ENCODE measurements around the gene H3-3A. TPM values are rescaled to one million over a fixed set of nuclear protein-coding genes. Genes with fewer than 3 reads are reported as not detected.

Gene H3-3A
- polyA plus RNA-seq, 1 donor from 2014 or later = 2,124 TPM

GRCh38 chr1:226019572-226019971 is 42.9 kb upstream of the H3-3A start:
- Histone ChIP-seq H3K27ac (ENCODE audit: low read length) (no peak overlapping the region), H3K27me3 (ENCODE audit: insufficient read depth, low read depth, low read length) (no peaks in the 10 kb centered on the region), H3K79me2 (replicated peaks; ENCODE audit: insufficient read depth, low read length) (no peaks in the 10 kb centered on the region), H3F3A (ENCODE audit: insufficient read depth, low read length, poor library complexity, severe bottlenecking) (no peaks in the 10 kb centered on the region), H3K9me3 (ENCODE audit: low read length) (no peaks in the 10 kb centered on the region), H2AFZ (ENCODE audit: low read depth, low read length) (no peak overlapping the region), H3K9ac (ENCODE audit: low read length) (no peak overlapping the region), H3K9me2 (ENCODE audit: insufficient read depth, low read length) (no peaks in the 10 kb centered on the region), H3K36me3 (ENCODE audit: insufficient read depth, low read length) (no peaks in the 10 kb centered on the region), H3K4me3 (ENCODE audit: low read length) (no peak overlapping the region), H3K4me2 (ENCODE audit: low read length) (no peak overlapping the region), H4K20me1 (ENCODE audit: insufficient read depth) (no peaks in the 10 kb centered on the region)
- TF ChIP-seq REST (IDR thresholded peaks at IDR 0.05; ENCODE audit: borderline replicate concordance) (no peak), EZH2 (IDR thresholded peaks at IDR 0.05; ENCODE audit: borderline replicate concordance, insufficient read depth, low read length, poor library complexity, severe bottlenecking) (no peak), EP300 (conservative IDR thresholded peaks at IDR 0.05; ENCODE audit: poor library complexity, severe bottlenecking) (no peak), TAF1 (IDR thresholded peaks at IDR 0.05; ENCODE audit: low read depth) (no peak), CTCF (IDR thresholded peaks at IDR 0.05; ENCODE audit: poor library complexity, severe bottlenecking) (no peak), POLR2AphosphoS5 (IDR thresholded peaks at IDR 0.05) (no peak), RAD21 (conservative IDR thresholded peaks at IDR 0.05) (no peak), MXI1 (conservative IDR thresholded peaks at IDR 0.05; ENCODE audit: poor library complexity, severe bottlenecking) (no peak), SMC3 (conservative IDR thresholded peaks at IDR 0.05; ENCODE audit: poor library complexity) (no peak)

GRCh38 chr1:226021401-226021800 is 41.1 kb upstream of the H3-3A start:
- Histone ChIP-seq H4K20me1 (ENCODE audit: insufficient read depth) (no peaks in the 10 kb centered on the region), H3K9me2 (ENCODE audit: insufficient read depth, low read length) (no peaks in the 10 kb centered on the region), H3K27me3 (ENCODE audit: insufficient read depth, low read depth, low read length) (no peaks in the 10 kb centered on the region), H3K36me3 (ENCODE audit: insufficient read depth, low read length) (no peaks in the 10 kb centered on the region), H3K4me2 (ENCODE audit: low read length) (no peak overlapping the region), H3K79me2 (replicated peaks; ENCODE audit: insufficient read depth, low read length) (no peaks in the 10 kb centered on the region), H3K9ac (ENCODE audit: low read length) (no peak overlapping the region), H2AFZ (ENCODE audit: low read depth, low read length) (no peak overlapping the region), H3K4me3 (ENCODE audit: low read length) (no peak overlapping the region), H3F3A (ENCODE audit: insufficient read depth, low read length, poor library complexity, severe bottlenecking) (no peaks in the 10 kb centered on the region), H3K9me3 (ENCODE audit: low read length) (no peaks in the 10 kb centered on the region), H3K27ac (ENCODE audit: low read length) (no peak overlapping the region)
- TF ChIP-seq REST (IDR thresholded peaks at IDR 0.05; ENCODE audit: borderline replicate concordance) = no peak
- TF ChIP-seq EZH2 (IDR thresholded peaks at IDR 0.05; ENCODE audit: borderline replicate concordance, insufficient read depth, low read length, poor library complexity, severe bottlenecking) = no peak
- no peak for TF ChIP-seq CTCF (IDR thresholded peaks at IDR 0.05; ENCODE audit: poor library complexity, severe bottlenecking)
- TF ChIP-seq TAF1 (IDR thresholded peaks at IDR 0.05; ENCODE audit: low read depth) = no peak
- no peak for TF ChIP-seq MXI1 (conservative IDR thresholded peaks at IDR 0.05; ENCODE audit: poor library complexity, severe bottlenecking)
- TF ChIP-seq SMC3 (conservative IDR thresholded peaks at IDR 0.05; ENCODE audit: poor library complexity) = no peak
- TF ChIP-seq RAD21 (conservative IDR thresholded peaks at IDR 0.05) = no peak
- no peak for TF ChIP-seq EP300 (conservative IDR thresholded peaks at IDR 0.05; ENCODE audit: poor library complexity, severe bottlenecking)
- no peak for TF ChIP-seq POLR2AphosphoS5 (IDR thresholded peaks at IDR 0.05)

Data from neural cell (in vitro differentiated cells).